Naive B cell (primary cell): ENCODE measurements around the gene SORL1. TPM values are rescaled to one million over a fixed set of nuclear protein-coding genes. Genes with fewer than 3 reads are reported as not detected.
A peak's percentile ranks its signal among the peaks of the same experiment; 100 is the strongest.

Experiments used
- ATAC-seq, 2 donors: fragments of 150-1000 bp; cut with Tn5 transposase; 2 replicates each; pipeline ENCODE4 v1.10.0; 2021; ENCODE audit warnings: low read depth in 2 of 2, mild to moderate bottlenecking in 2 of 2, moderate library complexity in 2 of 2
- DNase-seq: peaks from one replicate; pipeline ENCODE4 v3.0.0; 2022
- H3K27ac Mint-ChIP-seq, 6 donors: one replicate each; pipeline ENCODE4 v1.8.0; 2020 to 2022; ENCODE audit warnings: mild to moderate bottlenecking in 6 of 6, mixed read lengths in 6 of 6, moderate library complexity in 5 of 6, inconsistent platforms in 2 of 6
- H3K27me3 Mint-ChIP-seq, 3 donors: one replicate each; pipeline ENCODE4 v1.8.0; 2021 to 2022; ENCODE audit warnings: mixed read lengths in 3 of 3, mild to moderate bottlenecking in 1 of 3
- H3K36me3 Mint-ChIP-seq, 2 donors: one replicate each; pipeline ENCODE4 v1.8.0; 2020 to 2022; ENCODE audit warnings: mixed read lengths in 2 of 2, inconsistent platforms in 1 of 2, mild to moderate bottlenecking in 1 of 2
- H3K4me1 Mint-ChIP-seq, 3 donors: one replicate each; pipeline ENCODE4 v1.8.0; 2020 to 2022; ENCODE audit warnings: mixed read lengths in 3 of 3, inconsistent platforms in 1 of 3, mild to moderate bottlenecking in 1 of 3, moderate library complexity in 1 of 3
- H3K4me3 Mint-ChIP-seq, 8 donors: one replicate each; pipeline ENCODE4 v1.8.0; 2020 to 2022; ENCODE audit warnings: mild to moderate bottlenecking in 8 of 8, mixed read lengths in 8 of 8, moderate library complexity in 8 of 8, inconsistent platforms in 2 of 8
- H3K9me3 Mint-ChIP-seq, 7 donors: one replicate each; pipeline ENCODE4 v1.8.0; 2020 to 2022; ENCODE audit warnings: mixed read lengths in 7 of 7, mild to moderate bottlenecking in 5 of 7, inconsistent platforms in 2 of 7, moderate library complexity in 1 of 7
- polyA plus RNA-seq, 6 donors: library from polyadenylated mRNA; unstranded; fragments of 300-500 nt; fragmentation: Illumina TruSeq; gene quantifications; one replicate each; pipeline ENCODE4 v1.2.3, GENCODE V29; 2021; ENCODE audit warnings: low read depth in 6 of 6

SORL1 gene
- polyA plus RNA-seq, 6 donors from 2014 or later: 61.7 to 102 (median 83.8) TPM

- no peak overlapping the region for H3K27ac Mint-ChIP-seq
- H3K9me3 Mint-ChIP-seq: no peaks in the 10 kb centered on the region
- ATAC-seq: no peak
- no peak overlapping the region for H3K4me3 Mint-ChIP-seq
- H3K4me1 Mint-ChIP-seq: peaks cover 0 to 8% (median 4%) of the 10 kb centered on the region in 3 donors
- H3K36me3 Mint-ChIP-seq: peaks cover 48 to 53% of the 10 kb centered on the region in 2 donors
- H3K27me3 Mint-ChIP-seq: no peaks in the 10 kb centered on the region
- DNase-seq: no peak
Measured at GRCh38 chr11:121552154-121552553, 100.0 kb downstream of the SORL1 start.

- H3K4me3 Mint-ChIP-seq: no peak overlapping the region
- H3K36me3 Mint-ChIP-seq: peaks cover 48 to 53% of the 10 kb centered on the region in 2 donors
- peak overlapping the region in 1 of 6 donors; percentile 39 for H3K27ac Mint-ChIP-seq
- peaks cover 0 to 8% (median 4%) of the 10 kb centered on the region in 3 donors for H3K4me1 Mint-ChIP-seq
- no peaks in the 10 kb centered on the region for H3K9me3 Mint-ChIP-seq
- H3K27me3 Mint-ChIP-seq: no peaks in the 10 kb centered on the region
- no peak for ATAC-seq
- DNase-seq: no peak
Measured at GRCh38 chr11:121552644-121553043, 100.5 kb downstream of the SORL1 start.

- H3K9me3 Mint-ChIP-seq: no peaks in the 10 kb centered on the region
- DNase-seq (no peak), ATAC-seq (no peak)
- no peak overlapping the region for H3K27ac Mint-ChIP-seq
- H3K4me1 Mint-ChIP-seq: peaks cover 0 to 8% (median 4%) of the 10 kb centered on the region in 3 donors
- H3K36me3 Mint-ChIP-seq: peaks cover 46 to 56% of the 10 kb centered on the region in 2 donors
- H3K4me3 Mint-ChIP-seq: no peak overlapping the region
- no peaks in the 10 kb centered on the region for H3K27me3 Mint-ChIP-seq
Measured at GRCh38 chr11:121553389-121553788, 101.3 kb downstream of the SORL1 start.

- DNase-seq (no peak), ATAC-seq (no peak)
- no peak overlapping the region for H3K4me3 Mint-ChIP-seq
- H3K4me1 Mint-ChIP-seq: peaks cover 0 to 8% (median 4%) of the 10 kb centered on the region in 3 donors
- no peaks in the 10 kb centered on the region for H3K9me3 Mint-ChIP-seq
- peaks cover 50 to 58% of the 10 kb centered on the region in 2 donors for H3K36me3 Mint-ChIP-seq
- no peaks in the 10 kb centered on the region for H3K27me3 Mint-ChIP-seq
- H3K27ac Mint-ChIP-seq: no peak overlapping the region
Measured at GRCh38 chr11:121553806-121554205, 101.7 kb downstream of the SORL1 start.

GRCh38 chr11:121554552-121554951, 102.4 kb downstream of the SORL1 start:
- DNase-seq: no peak
- Mint-ChIP-seq H3K36me3 (peaks cover 58 to 65% of the 10 kb centered on the region in 2 donors), H3K4me3 (no peak overlapping the region), H3K27me3 (no peaks in the 10 kb centered on the region), H3K27ac (peak overlapping the region in 1 of 6 donors; percentile 42), H3K4me1 (peaks cover 0 to 8% (median 4%) of the 10 kb centered on the region in 3 donors), H3K9me3 (no peaks in the 10 kb centered on the region)
- ATAC-seq: no peak

- Mint-ChIP-seq H3K4me1 (peaks cover 0 to 8% (median 4%) of the 10 kb centered on the region in 3 donors), H3K27me3 (no peaks in the 10 kb centered on the region), H3K27ac (no peak overlapping the region), H3K9me3 (no peaks in the 10 kb centered on the region), H3K4me3 (no peak overlapping the region), H3K36me3 (peaks cover 61 to 69% of the 10 kb centered on the region in 2 donors)
- DNase-seq: no peak
- ATAC-seq: no peak
Measured at GRCh38 chr11:121555121-121555520, 103.0 kb downstream of the SORL1 start.

- ATAC-seq (no peak), DNase-seq (no peak)
- Mint-ChIP-seq H3K9me3 (no peaks in the 10 kb centered on the region), H3K4me1 (peaks cover 0 to 4% (median 0%) of the 10 kb centered on the region in 3 donors), H3K36me3 (peaks cover 48 to 58% of the 10 kb centered on the region in 2 donors), H3K27me3 (no peaks in the 10 kb centered on the region), H3K27ac (no peak overlapping the region), H3K4me3 (no peak overlapping the region)
Measured at GRCh38 chr11:121556937-121557336, 104.8 kb downstream of the SORL1 start.

GRCh38 chr11:121557348-121557747, 105.2 kb downstream of the SORL1 start:
- H3K9me3 Mint-ChIP-seq: no peaks in the 10 kb centered on the region
- ATAC-seq: no peak
- no peak overlapping the region for H3K27ac Mint-ChIP-seq
- no peaks in the 10 kb centered on the region for H3K27me3 Mint-ChIP-seq
- no peak overlapping the region for H3K4me3 Mint-ChIP-seq
- peaks cover 0 to 4% (median 0%) of the 10 kb centered on the region in 3 donors for H3K4me1 Mint-ChIP-seq
- DNase-seq: no peak
- H3K36me3 Mint-ChIP-seq: peaks cover 44 to 54% of the 10 kb centered on the region in 2 donors

GRCh38 chr11:121559606-121560200, 107.6 kb downstream of the SORL1 start:
- H3K27me3 Mint-ChIP-seq: no peaks in the 10 kb centered on the region
- peaks cover 33 to 45% of the 10 kb centered on the region in 2 donors for H3K36me3 Mint-ChIP-seq
- H3K27ac Mint-ChIP-seq: peak overlapping the region in 1 of 6 donors; percentile 66
- H3K4me3 Mint-ChIP-seq: peak overlapping the region in 1 of 8 donors; percentile 9
- no peak for DNase-seq
- ATAC-seq: no peak
- no peaks in the 10 kb centered on the region for H3K9me3 Mint-ChIP-seq
- H3K4me1 Mint-ChIP-seq: peaks cover 0 to 4% (median 0%) of the 10 kb centered on the region in 3 donors

GRCh38 chr11:121560236-121560635, 108.1 kb downstream of the SORL1 start:
- H3K27ac Mint-ChIP-seq: no peak overlapping the region
- ATAC-seq (no peak), DNase-seq (no peak)
- no peaks in the 10 kb centered on the region for H3K27me3 Mint-ChIP-seq
- H3K9me3 Mint-ChIP-seq: no peaks in the 10 kb centered on the region
- H3K4me3 Mint-ChIP-seq: no peak overlapping the region
- H3K4me1 Mint-ChIP-seq: peaks cover 0 to 4% (median 0%) of the 10 kb centered on the region in 3 donors
- H3K36me3 Mint-ChIP-seq: peaks cover 33 to 48% of the 10 kb centered on the region in 2 donors

- DNase-seq: no peak
- Mint-ChIP-seq H3K27me3 (no peaks in the 10 kb centered on the region), H3K9me3 (no peaks in the 10 kb centered on the region), H3K4me1 (no peaks in the 10 kb centered on the region), H3K4me3 (no peak overlapping the region), H3K36me3 (peaks cover 24 to 42% of the 10 kb centered on the region in 2 donors), H3K27ac (no peak overlapping the region)
- no peak for ATAC-seq
Measured at GRCh38 chr11:121561240-121561639, 109.1 kb downstream of the SORL1 start.

GRCh38 chr11:121561716-121562115, 109.6 kb downstream of the SORL1 start:
- peaks cover 0 to 2% (median 0%) of the 10 kb centered on the region in 3 donors for H3K4me1 Mint-ChIP-seq
- peaks cover 0 to 4% (median 0%) of the 10 kb centered on the region in 3 donors for H3K27me3 Mint-ChIP-seq
- peaks cover 20 to 37% of the 10 kb centered on the region in 2 donors for H3K36me3 Mint-ChIP-seq
- no peak overlapping the region for H3K4me3 Mint-ChIP-seq
- no peak for ATAC-seq
- no peak for DNase-seq
- H3K9me3 Mint-ChIP-seq: no peaks in the 10 kb centered on the region
- no peak overlapping the region for H3K27ac Mint-ChIP-seq

- Mint-ChIP-seq H3K27me3 (peaks cover 0 to 5% (median 0%) of the 10 kb centered on the region in 3 donors), H3K4me1 (peaks cover 1 to 12% (median 8%) of the 10 kb centered on the region in 3 donors), H3K4me3 (no peak overlapping the region), H3K27ac (peak overlapping the region in 1 of 6 donors; percentile 54), H3K9me3 (peaks cover 0 to 2% (median 0%) of the 10 kb centered on the region in 7 donors), H3K36me3 (peaks cover 31 to 36% of the 10 kb centered on the region in 2 donors)
- no peak for ATAC-seq
- no peak for DNase-seq
Measured at GRCh38 chr11:121563003-121563402, 110.9 kb downstream of the SORL1 start.
